ENCODE data around the gene DUSP23. TPM values are rescaled to one million over a fixed set of nuclear protein-coding genes. Genes with fewer than 3 reads are reported as not detected.

The DUSP23 gene
- total RNA-seq, 1 experiment from 2014 or later: 35.8 TPM

DNA sequence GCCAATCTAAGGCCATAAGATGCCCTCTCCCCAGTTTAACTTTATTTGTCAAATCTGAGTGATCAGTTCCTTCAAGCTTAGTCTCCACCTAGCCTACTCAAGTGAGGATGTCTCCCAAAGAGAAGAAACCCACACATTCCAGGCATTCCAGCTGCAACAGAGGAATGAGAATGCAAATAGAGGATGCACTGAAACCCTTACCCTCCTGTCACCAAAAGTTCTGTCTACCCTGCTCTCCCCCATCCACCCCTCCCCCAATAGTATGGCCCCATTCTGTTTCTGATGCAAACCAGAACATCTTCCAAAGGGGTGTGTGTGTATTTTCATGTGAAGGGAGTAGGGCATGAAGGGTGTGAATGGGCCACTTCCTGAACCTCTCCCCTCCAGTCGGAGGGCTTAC, 3.0 kb downstream of the DUSP23 start:
- Histone ChIP-seq H3K36me3 (ENCODE audit: control insufficient read depth in 1 of 2, insufficient read depth in 2 of 2, low read length in 2 of 2) (no peaks in the 10 kb centered on the region), H3K9me3 (ENCODE audit: control insufficient read depth in 1 of 2, insufficient read depth in 1 of 2, low read depth in 1 of 2, low read length in 2 of 2) (no peaks in the 10 kb centered on the region), H2AFZ (ENCODE audit: low read depth, low read length, poor library complexity, severe bottlenecking) (no peak overlapping the region), H3K27ac (ENCODE audit: low read depth, low read length) (no peak overlapping the region), H3K4me3 (replicated peaks in 1 of 2; ENCODE audit: low read depth in 1 of 2, low read length in 2 of 2) (no peak overlapping the region), H3K9ac (ENCODE audit: low read length) (no peak overlapping the region), H4K20me1 (ENCODE audit: insufficient read depth) (no peaks in the 10 kb centered on the region), H3K79me2 (ENCODE audit: insufficient read depth, low read length) (no peaks in the 10 kb centered on the region), H3K9me2 (ENCODE audit: insufficient read depth) (no peaks in the 10 kb centered on the region), H3K27me3 (ENCODE audit: insufficient read depth, low read length) (no peaks in the 10 kb centered on the region), H3K4me1 (ENCODE audit: control insufficient read depth in 1 of 2, insufficient read depth in 2 of 2, low read length in 2 of 2) (peaks cover 3 to 21% of the 10 kb centered on the region in 2 experiments; a peak in 2 of 4 replicates), H3K4me2 (ENCODE audit: low read length) (no peak overlapping the region)
- ChIA-PET CTCF (no interaction called here), RAD21 (ENCODE audit: low non-redundant PET in 1 of 2, low total read pairs in 2 of 2, uncharacterized antibody in 2 of 2, unreplicated experiment in 2 of 2) (no interaction called here), POLR2A (no interaction called here)
- no TSS peak for BruUV-seq (replicated peaks)
- intact Hi-C loops (cut with micrococcal nuclease): no loop called here
- DNase-seq (ENCODE audit: low read depth, low spot score) (no peak), ATAC-seq (no peak)
- TF ChIP-seq, protein P1, sequence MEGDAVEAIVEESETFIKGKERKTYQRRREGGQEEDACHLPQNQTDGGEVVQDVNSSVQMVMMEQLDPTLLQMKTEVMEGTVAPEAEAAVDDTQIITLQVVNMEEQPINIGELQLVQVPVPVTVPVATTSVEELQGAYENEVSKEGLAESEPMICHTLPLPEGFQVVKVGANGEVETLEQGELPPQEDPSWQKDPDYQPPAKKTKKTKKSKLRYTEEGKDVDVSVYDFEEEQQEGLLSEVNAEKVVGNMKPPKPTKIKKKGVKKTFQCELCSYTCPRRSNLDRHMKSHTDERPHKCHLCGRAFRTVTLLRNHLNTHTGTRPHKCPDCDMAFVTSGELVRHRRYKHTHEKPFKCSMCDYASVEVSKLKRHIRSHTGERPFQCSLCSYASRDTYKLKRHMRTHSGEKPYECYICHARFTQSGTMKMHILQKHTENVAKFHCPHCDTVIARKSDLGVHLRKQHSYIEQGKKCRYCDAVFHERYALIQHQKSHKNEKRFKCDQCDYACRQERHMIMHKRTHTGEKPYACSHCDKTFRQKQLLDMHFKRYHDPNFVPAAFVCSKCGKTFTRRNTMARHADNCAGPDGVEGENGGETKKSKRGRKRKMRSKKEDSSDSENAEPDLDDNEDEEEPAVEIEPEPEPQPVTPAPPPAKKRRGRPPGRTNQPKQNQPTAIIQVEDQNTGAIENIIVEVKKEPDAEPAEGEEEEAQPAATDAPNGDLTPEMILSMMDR (IDR thresholded peaks at IDR 0.05 in 2 of 3, conservative IDR thresholded peaks at IDR 0.05 in 1 of 3; ENCODE audit: borderline replicate concordance in 1 of 3, insufficient read depth in 1 of 3, low read depth in 2 of 3, low read length in 2 of 3): no peak

DNA sequence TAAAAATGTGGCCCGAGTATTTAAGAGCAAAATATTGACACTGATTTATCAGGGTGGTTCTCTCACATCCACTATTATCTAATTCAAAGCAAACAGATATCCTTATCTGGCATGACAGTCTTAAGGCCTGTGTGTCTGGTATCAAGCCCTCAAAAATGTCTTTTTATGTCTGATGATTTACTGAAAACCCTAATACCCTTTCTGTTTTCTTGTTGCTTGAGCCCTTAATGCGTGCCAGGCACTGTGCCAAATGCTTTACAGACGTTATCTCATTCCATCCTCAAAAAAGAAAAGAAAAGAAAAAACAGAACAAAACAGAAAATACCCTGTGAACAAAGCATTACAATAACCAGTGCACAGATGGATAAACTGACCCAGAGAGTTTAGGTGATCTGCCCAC, 5.7 kb downstream of the DUSP23 start:
- DNase-seq (ENCODE audit: low read depth, low spot score) (no peak), ATAC-seq (no peak)
- Histone ChIP-seq H3K4me2 (ENCODE audit: low read length) (no peak overlapping the region), H3K27ac (ENCODE audit: low read depth, low read length) (no peak overlapping the region), H2AFZ (ENCODE audit: low read depth, low read length, poor library complexity, severe bottlenecking) (no peak overlapping the region), H3K4me1 (ENCODE audit: control insufficient read depth in 1 of 2, insufficient read depth in 2 of 2, low read length in 2 of 2) (peaks cover 0 to 6% of the 10 kb centered on the region in 2 experiments; a peak in 2 of 4 replicates), H3K36me3 (ENCODE audit: control insufficient read depth in 1 of 2, insufficient read depth in 2 of 2, low read length in 2 of 2) (no peaks in the 10 kb centered on the region), H3K4me3 (replicated peaks in 1 of 2; ENCODE audit: low read depth in 1 of 2, low read length in 2 of 2) (no peak overlapping the region), H3K79me2 (ENCODE audit: insufficient read depth, low read length) (no peaks in the 10 kb centered on the region), H3K9me3 (ENCODE audit: control insufficient read depth in 1 of 2, insufficient read depth in 1 of 2, low read depth in 1 of 2, low read length in 2 of 2) (no peaks in the 10 kb centered on the region), H3K27me3 (ENCODE audit: insufficient read depth, low read length) (no peaks in the 10 kb centered on the region), H3K9ac (ENCODE audit: low read length) (no peak overlapping the region), H4K20me1 (ENCODE audit: insufficient read depth) (no peaks in the 10 kb centered on the region), H3K9me2 (ENCODE audit: insufficient read depth) (no peaks in the 10 kb centered on the region)
- ChIA-PET POLR2A (no interaction called here), RAD21 (ENCODE audit: low non-redundant PET in 1 of 2, low total read pairs in 2 of 2, uncharacterized antibody in 2 of 2, unreplicated experiment in 2 of 2) (no interaction called here), CTCF (interaction anchor here (1.4 kb wide), 1 partner anchor 13 kb away, joined by 3 read pairs; no protein-coding TSS in a partner anchor)
- intact Hi-C loops (cut with micrococcal nuclease): no loop called here
- BruUV-seq (replicated peaks): no TSS peak
- no peak for TF ChIP-seq TCF7L2 (IDR thresholded peaks at IDR 0.05; ENCODE audit: borderline replicate concordance, extremely low read depth, insufficient read depth, insufficient read length)
- no peak for TF ChIP-seq CEBPB (IDR thresholded peaks at IDR 0.05; ENCODE audit: low read depth)
- no peak for TF ChIP-seq POLR2A (IDR thresholded peaks at IDR 0.05; ENCODE audit: borderline replicate concordance, extremely low read depth, insufficient read depth, insufficient read length)
- TF ChIP-seq, protein P2, sequence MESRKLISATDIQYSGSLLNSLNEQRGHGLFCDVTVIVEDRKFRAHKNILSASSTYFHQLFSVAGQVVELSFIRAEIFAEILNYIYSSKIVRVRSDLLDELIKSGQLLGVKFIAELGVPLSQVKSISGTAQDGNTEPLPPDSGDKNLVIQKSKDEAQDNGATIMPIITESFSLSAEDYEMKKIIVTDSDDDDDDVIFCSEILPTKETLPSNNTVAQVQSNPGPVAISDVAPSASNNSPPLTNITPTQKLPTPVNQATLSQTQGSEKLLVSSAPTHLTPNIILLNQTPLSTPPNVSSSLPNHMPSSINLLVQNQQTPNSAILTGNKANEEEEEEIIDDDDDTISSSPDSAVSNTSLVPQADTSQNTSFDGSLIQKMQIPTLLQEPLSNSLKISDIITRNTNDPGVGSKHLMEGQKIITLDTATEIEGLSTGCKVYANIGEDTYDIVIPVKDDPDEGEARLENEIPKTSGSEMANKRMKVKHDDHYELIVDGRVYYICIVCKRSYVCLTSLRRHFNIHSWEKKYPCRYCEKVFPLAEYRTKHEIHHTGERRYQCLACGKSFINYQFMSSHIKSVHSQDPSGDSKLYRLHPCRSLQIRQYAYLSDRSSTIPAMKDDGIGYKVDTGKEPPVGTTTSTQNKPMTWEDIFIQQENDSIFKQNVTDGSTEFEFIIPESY (IDR thresholded peaks at IDR 0.05; ENCODE audit: extremely low read depth, insufficient replicate concordance, low read length): no peak
- TF ChIP-seq ZFX (IDR thresholded peaks at IDR 0.05): no peak
- no peak for TF ChIP-seq CBX3 (IDR thresholded peaks at IDR 0.05; ENCODE audit: low read depth)
- no peak for TF ChIP-seq SIN3A (IDR thresholded peaks at IDR 0.05; ENCODE audit: low read depth)
- TF ChIP-seq, protein P3, sequence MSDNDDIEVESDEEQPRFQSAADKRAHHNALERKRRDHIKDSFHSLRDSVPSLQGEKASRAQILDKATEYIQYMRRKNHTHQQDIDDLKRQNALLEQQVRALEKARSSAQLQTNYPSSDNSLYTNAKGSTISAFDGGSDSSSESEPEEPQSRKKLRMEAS (IDR thresholded peaks at IDR 0.05): no peak
- TF ChIP-seq, protein P4, sequence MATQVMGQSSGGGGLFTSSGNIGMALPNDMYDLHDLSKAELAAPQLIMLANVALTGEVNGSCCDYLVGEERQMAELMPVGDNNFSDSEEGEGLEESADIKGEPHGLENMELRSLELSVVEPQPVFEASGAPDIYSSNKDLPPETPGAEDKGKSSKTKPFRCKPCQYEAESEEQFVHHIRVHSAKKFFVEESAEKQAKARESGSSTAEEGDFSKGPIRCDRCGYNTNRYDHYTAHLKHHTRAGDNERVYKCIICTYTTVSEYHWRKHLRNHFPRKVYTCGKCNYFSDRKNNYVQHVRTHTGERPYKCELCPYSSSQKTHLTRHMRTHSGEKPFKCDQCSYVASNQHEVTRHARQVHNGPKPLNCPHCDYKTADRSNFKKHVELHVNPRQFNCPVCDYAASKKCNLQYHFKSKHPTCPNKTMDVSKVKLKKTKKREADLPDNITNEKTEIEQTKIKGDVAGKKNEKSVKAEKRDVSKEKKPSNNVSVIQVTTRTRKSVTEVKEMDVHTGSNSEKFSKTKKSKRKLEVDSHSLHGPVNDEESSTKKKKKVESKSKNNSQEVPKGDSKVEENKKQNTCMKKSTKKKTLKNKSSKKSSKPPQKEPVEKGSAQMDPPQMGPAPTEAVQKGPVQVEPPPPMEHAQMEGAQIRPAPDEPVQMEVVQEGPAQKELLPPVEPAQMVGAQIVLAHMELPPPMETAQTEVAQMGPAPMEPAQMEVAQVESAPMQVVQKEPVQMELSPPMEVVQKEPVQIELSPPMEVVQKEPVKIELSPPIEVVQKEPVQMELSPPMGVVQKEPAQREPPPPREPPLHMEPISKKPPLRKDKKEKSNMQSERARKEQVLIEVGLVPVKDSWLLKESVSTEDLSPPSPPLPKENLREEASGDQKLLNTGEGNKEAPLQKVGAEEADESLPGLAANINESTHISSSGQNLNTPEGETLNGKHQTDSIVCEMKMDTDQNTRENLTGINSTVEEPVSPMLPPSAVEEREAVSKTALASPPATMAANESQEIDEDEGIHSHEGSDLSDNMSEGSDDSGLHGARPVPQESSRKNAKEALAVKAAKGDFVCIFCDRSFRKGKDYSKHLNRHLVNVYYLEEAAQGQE (IDR thresholded peaks at IDR 0.05; ENCODE audit: low read depth): no peak
- no peak for TF ChIP-seq EGR1 (IDR thresholded peaks at IDR 0.05; ENCODE audit: low read depth)
- TF ChIP-seq ZNF274 (IDR thresholded peaks at IDR 0.05; ENCODE audit: low read depth, low read length): no peak
- no peak for TF ChIP-seq SP1 (IDR thresholded peaks at IDR 0.05; ENCODE audit: low read depth)
- TF ChIP-seq EZH2phosphoT487 (IDR thresholded peaks at IDR 0.05; ENCODE audit: borderline replicate concordance): no peak
